Stimulated activated CD8-positive, alpha-beta memory T cell treated with anti-CD3 and anti-CD28 coated beads, Interleukin-12 subunit alpha, Interleukin-12 subunit beta, amount 100 ng/mL, for 1 hour (primary cell): ENCODE measurements around the gene PHYHD1.
A peak's percentile ranks its signal among the peaks of the same experiment; 100 is the strongest.

Experiments
- DNase-seq: peaks from one replicate; pipeline ENCODE4 v3.0.0-alpha.2; 2020; ENCODE audit warnings: low read depth

PHYHD1 gene

GRCh38 chr9:128901379-128901778 lies 19.4 kb upstream of the PHYHD1 start:
- no peak for DNase-seq

GRCh38 chr9:128901822-128902221 lies 19.0 kb upstream of the PHYHD1 start:
- no peak for DNase-seq

DNA sequence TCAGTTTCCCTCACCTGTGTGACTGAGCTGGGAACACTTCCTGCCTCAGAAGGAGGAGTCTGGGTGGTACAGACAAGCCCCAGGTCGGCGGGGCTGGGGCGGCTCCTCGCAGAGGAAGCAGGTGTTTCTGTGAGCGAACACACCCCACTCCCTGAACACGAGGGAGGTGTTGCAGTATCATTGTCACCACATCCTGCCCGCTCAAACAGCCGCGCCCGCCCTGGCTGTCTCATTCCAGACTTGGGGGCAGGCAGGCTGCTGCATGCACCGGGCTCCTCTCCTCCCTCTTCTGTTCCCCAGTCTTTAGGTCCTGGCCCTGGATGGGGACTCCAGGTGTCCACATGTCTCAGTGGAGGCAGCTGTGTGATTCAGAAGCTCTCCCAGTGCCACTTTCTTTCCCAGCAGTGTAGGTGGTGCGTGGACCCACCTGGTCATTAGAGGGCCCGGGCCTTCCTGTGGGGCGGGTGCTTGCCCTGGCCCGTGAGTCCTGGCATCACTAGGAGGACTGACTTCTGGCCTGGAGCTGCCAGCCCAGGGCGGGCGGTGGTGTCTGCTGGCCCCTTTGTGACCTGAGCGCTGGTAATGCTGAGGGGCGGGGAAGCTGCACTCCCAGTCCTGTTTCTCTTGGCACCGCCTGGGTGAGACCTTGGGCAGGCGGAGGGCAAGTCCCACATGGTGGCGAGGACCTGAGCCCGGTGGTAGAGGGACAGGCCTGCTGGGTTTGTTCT lies 18.3 kb upstream of the PHYHD1 start:
- DNase-seq, result peak; percentile 83

- DNase-seq, result no peak
These were observed 17.7 kb upstream of the PHYHD1 start for GRCh38 chr9:128903079-128903461.

DNA sequence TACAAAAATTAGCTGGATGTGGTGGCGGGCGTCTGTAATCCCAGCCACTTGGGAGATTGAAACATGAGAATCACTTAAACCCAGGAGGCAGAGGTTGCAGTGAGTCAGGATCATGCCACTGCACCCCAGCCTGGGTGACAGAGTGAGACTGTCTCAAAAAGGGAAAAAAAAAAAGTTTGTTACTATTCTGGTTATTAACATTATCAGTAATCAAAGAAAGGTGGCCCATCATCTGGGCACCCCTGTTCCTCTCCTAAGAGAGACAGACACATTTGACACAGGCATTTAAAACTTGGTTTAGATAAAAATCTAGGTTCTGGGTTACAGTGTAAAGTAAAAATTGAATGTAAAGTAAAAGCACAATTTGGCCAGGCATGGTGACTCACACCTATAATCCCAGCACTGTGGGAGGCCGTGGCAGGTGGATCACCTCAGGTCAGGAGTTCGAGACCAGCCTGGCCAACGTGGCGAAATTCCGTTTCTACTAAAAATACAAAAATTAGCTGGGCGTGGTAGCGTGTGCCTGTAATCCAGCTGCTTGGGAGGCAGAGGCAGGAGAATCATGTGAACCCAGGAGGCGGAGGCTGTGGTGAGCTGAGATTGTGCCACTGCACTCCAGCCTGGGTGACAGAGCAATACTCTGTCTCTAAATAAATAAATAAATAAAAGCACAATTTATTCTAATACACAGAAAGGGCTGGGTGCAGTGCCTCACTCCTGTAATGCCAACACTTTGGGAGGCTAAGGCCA lies 16.7 kb upstream of the PHYHD1 start:
- no peak for DNase-seq

DNA sequence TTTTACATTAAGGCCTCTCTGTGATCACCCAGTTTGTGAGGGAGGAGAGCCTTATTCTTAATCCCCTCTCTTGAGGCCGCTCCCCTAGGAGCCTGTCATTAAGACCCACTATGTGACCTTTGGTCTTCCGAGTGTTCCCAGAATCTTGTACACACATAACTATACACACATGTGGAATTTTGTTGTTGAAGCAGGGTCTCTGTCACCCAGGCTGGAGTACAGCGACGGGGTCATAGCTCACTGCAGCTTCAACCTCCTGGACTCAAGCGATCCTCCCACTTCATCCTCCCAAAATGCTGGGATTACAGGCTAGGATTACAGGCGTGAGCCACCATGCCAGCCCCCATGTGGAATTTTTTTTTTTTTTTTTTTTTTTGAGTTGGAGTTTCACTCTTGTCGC lies 14.8 kb upstream of the PHYHD1 start:
- DNase-seq, result no peak

GRCh38 chr9:128906741-128907140 lies 14.0 kb upstream of the PHYHD1 start:
- DNase-seq, result no peak

DNA sequence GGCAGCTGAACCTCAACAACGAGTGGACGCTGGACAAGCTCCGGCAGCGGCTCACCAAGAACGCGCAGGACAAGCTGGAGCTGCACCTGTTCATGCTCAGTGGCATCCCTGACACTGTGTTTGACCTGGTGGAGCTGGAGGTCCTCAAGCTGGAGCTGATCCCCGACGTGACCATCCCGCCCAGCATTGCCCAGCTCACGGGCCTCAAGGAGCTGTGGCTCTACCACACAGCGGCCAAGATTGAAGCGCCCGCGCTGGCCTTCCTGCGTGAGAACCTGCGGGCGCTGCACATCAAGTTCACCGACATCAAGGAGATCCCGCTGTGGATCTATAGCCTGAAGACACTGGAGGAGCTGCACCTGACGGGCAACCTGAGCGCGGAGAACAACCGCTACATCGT lies 12.4 kb upstream of the PHYHD1 start:
- no peak for DNase-seq

- no peak for DNase-seq
These were observed 10.9 kb upstream of the PHYHD1 start for GRCh38 chr9:128909859-128910258.

GRCh38 chr9:128910906-128911305 lies 9.9 kb upstream of the PHYHD1 start:
- no peak for DNase-seq

DNA sequence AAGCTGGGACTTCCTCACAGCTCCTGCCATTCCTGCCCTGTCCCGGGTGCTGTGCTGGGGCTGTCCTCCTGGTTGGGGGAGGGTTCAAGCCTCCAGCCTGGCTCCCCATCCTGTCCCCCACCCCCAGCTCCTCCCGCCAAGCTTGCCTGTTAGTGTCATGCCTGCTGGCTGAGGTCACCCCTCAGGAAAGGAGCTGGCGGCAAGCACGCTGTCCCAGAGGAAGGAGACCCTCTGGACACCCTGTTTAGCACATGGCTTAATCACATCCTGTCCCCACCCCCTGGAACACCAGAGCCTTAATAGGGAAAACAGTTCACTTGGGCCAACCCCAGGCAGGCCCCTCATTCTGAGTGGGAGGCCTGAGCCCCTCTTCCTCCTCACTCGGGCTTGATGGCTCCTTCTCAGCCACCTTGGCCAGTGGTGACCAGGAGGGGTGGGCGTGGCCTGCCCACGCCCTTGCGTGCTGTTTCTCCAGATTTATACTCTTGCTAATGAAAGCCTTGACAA lies 9.2 kb upstream of the PHYHD1 start:
- no peak for DNase-seq

GRCh38 chr9:128912270-128912853 lies 8.4 kb upstream of the PHYHD1 start:
- no peak for DNase-seq

- DNase-seq, result no peak
These were observed 7.5 kb upstream of the PHYHD1 start for GRCh38 chr9:128913048-128913900.

DNA sequence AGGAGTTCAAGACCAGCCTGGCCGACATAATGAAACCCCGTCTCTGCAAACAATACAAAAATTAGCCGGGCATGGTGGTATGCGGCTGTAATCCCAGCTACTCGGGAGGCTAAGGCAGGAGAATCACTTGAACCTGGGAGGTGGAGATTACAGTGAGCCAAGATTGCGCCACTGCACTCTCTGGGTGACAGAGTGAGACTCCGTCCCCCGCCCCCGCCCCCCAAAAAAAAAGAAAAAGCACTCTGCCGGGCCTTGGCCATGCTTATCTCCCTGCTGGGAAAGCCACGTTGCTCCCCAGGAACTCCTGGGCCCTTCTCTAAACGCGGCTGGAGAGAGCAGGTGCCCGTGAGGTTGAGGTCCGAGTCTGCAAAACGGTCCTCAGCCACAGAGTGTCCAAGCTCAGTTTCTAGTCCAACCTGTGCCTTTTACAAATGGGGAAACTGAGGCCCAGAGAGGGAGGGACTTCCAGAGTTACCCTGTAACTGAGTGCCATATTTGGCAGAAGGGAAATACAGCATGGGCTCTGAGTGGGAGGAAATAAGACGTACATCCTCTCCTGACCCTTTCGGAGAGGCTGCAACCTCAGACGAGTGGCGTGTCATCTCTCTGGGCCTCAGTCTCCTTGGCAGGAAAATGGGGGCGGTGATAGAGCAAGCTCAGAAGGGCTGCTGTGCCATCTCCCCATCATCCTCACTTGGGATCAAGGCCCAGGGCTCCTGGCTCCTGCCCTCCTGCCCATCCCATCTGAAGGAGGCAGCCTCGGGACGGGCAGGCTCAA lies 6.6 kb upstream of the PHYHD1 start:
- DNase-seq, result no peak

GRCh38 chr9:128916204-128916603 lies 4.6 kb upstream of the PHYHD1 start:
- no peak for DNase-seq

DNA sequence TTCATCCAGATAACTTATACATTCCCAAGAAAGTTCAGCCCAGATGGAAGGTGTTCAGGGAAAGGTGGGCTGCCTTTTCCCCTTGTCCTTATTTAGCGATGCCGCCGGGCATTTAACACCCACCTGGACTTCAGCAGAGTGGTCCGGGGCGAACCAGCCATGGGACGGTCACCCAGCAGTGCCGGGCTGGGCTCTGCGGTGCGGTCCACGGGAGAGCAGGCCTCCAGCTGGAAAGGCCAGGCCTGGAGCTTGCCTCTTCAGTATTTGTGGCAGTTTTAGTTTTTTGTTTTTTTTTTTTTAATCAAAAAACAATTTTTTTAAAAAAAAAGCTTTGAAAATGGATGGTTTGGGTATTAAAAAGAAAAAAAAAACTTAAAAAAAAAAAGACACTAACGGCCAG lies 4.0 kb upstream of the PHYHD1 start:
- no peak for DNase-seq

- DNase-seq, result no peak
These were observed 3.5 kb upstream of the PHYHD1 start for GRCh38 chr9:128917151-128917849.

DNA sequence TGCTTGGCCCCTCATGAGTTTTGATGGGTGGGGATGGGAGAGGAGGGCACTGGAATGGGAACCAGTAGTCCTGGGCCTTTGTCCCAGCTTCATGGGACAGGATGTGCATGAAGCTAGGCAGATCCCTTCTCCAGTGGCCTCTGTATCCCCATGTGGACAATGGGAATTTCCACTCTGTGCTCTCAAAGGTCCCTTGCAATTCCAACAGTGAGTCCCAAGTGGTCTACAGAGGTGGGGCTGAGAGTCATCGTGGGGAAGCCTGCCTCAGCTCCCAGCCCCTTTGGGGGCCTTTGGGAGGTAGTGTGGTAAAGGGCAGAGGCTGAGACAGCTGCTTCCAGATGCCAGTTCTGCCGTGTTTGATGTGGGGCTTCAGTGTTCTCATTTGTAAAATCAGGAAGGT lies 1.9 kb upstream of the PHYHD1 start:
- DNase-seq, result no peak

GRCh38 chr9:128919402-128920089 lies 1.2 kb upstream of the PHYHD1 start:
- DNase-seq, result no peak
